H54 (cell line): ENCODE data around the gene SEMA5A.
A peak's percentile ranks its signal among the peaks of the same experiment; 100 is the strongest.

Source experiments
- DNase-seq: peaks from one replicate; pipeline ENCODE4 v3.0.0; 2011; ENCODE audit warnings: low spot score, mixed read lengths; ENCODE audit not compliant: insufficient read length
- FAIRE-seq: peaks from 3 replicates; lab custom pipeline; 2011; peaks lifted over from hg19 to GRCh38; lab: Jason Lieb, UNC
- POLR2A ChIP-seq: IDR thresholded peaks from 2 replicates; pipeline ENCODE4 v1.6.1; 2011; ENCODE audit warnings: low read depth, mild to moderate bottlenecking, low read length

The SEMA5A gene

DNA sequence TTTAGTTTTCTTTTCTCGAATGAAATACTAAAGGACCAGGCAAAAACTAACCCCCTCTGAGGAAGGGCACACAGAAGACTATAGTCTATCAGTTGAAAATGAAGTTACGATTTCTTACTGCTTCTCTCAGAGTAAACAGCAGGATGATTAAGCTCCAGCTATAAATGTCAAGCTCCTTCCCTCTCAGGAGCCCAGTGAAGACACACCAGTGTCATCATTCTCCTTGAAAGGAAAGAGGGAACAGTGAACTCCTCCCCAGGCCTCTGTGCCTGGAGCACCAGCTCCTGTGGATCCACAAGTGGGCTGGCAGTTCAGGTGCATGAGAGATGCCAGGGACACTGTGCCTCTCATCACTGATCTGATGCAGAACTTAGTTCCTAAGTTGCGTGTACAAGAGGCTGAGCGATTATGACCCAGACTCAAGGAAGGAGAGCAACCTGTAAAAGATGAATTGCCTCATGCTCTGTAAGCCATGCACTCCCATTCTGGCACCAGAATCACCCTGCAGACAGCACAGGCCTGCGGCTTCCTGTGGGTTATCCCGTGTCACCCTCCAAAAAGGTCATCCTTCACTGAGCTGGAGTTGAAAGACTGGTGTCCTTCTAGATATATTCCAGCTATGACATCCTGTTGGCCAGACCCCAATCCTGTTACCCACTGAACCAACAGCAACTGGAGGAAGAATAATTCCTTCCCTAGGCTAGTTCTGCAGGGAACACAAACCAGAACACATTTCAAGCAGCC lies 394.0 kb downstream of the SEMA5A start:
- no peak for FAIRE-seq
- TF ChIP-seq POLR2A, result no peak
- DNase-seq, result no peak

DNA sequence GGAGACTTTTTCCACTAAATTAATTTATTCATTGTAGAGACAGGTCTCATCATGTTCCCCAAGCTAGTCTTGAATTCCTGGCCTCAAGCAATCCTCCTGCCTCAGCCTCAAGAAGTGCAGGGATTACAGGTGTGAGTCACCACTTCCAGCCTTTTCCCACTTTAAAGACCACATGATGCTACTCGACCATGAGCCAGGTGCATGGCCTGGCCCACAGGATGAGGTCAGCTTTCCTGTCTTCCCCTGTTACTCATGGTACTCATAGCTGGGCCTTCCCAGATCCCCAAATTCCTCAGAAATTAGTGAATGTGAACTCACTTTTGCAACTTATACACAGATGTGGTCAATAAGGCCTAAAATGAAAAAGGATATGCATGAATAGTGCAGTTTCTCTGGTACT lies 395.9 kb downstream of the SEMA5A start:
- no peak for TF ChIP-seq POLR2A
- DNase-seq (peak; percentile 13), FAIRE-seq (peak; percentile 85)

DNA sequence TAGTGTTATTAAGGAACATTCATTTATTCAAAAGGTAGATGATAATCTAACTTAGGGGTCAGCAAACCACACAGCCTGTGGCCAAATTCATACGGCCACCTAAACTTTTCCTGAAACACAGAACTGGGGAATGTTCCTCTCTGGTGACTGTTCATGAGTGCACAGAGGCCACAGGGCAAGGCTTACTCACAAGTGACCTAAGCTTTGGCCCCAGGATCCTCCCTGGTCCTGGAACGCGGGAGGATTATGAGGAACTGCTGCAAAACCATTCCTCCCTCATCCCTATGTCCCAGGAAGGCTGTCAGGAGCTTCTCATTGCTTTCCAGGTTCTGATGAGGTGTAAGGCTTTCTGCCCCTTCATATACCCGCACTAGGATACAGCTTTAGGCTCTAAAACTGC lies 397.6 kb downstream of the SEMA5A start:
- DNase-seq, result peak; percentile 23
- peak; percentile 33 for FAIRE-seq
- no peak for TF ChIP-seq POLR2A

DNA sequence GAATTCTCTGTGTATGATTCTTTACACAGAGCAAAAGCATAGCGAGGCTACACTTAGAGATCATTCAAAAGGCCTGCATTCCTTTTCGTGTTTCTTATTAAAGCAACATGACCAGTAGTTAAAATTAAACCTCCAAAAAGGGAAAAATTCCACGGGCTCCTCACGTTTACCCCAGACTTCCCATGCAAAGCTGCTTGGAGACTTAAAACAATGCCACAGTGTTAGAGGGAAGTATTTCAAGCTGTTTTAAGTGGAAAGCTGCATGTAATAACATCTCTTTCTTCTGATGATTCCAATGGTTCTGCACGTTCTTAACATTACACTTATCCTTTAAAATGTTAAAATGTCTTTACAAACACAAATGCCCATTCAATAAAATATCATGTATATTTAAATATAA lies 405.2 kb downstream of the SEMA5A start:
- DNase-seq (no peak), FAIRE-seq (no peak)
- no peak for TF ChIP-seq POLR2A

DNA sequence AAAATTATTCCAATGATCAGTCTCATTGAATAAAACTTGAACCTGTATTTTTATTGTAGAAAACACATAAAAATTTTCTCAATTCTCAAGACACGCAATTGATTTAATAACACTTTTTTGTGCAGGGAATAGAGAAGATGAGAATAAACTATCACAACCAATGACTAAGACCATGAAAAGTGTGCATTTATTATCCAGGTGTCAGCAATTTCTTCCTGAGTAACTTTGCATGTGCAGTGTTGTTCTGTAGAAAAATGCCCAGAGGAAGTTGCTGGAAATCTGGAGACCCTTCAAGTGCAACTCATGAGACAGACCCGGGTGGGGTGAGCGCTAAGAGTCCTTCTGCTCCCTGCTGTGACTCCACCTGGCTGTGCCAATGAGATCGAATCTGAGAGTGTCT lies 405.7 kb downstream of the SEMA5A start:
- no peak for DNase-seq
- no peak for FAIRE-seq
- TF ChIP-seq POLR2A, result no peak

DNA sequence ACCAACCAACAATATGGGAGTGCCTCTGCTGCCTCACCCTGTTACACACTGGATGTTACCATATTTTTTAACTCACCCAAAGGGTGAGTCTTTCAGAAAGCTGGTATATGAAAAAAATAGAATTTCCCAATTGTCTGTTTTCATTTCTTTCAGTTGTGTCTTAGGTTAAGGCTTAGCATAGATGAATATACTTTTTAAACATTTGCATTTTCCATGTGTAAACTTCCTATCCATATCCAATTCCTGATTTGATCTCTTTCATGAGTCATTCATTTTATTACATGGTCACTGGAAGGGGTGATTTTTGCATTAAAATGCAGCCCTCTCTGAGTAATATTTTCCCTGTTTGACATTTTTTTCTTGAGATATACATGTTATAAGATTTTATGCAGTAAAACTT lies 406.5 kb downstream of the SEMA5A start:
- FAIRE-seq (no peak), DNase-seq (no peak)
- no peak for TF ChIP-seq POLR2A

DNA sequence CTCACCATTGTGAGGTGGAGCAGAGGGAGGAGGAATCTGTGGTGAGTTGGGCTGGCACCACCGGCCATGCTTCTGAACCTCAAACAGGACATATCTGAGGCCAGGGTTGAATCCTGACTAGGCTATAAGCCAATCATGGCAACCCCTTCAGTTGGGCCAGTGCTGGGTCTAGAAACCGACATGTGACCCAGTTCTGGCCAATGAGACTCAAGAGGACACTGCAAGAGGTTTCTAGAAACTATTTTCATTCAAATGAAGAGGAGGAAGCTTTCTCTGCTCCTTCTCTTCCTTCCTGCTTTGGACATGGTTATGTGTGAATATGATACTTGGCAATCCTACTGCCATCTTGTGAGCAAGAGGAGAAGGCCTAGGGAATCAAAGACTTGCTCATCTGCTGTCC lies 417.7 kb downstream of the SEMA5A start:
- FAIRE-seq (no peak), DNase-seq (no peak)
- no peak for TF ChIP-seq POLR2A

DNA sequence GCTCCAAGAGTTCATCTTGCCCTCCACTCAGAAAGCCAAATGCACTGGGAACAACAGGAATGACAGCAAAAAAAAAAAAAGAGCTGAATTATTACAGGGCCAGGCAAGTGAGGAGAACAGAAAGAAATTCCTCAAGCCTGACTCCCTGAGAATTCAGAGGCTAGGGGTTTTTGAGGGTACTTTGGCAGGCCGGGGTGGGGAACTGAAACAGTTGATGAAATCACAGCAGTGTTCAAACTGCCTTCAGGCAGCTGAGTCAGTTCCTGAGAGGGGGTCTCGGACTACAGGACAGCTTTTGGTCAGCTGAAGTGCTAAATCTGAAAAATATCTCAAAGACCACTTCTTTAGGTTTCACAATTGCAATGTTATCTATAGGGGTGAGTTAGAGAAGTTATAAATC lies 419.4 kb downstream of the SEMA5A start:
- no peak for TF ChIP-seq POLR2A
- DNase-seq (no peak), FAIRE-seq (no peak)

DNA sequence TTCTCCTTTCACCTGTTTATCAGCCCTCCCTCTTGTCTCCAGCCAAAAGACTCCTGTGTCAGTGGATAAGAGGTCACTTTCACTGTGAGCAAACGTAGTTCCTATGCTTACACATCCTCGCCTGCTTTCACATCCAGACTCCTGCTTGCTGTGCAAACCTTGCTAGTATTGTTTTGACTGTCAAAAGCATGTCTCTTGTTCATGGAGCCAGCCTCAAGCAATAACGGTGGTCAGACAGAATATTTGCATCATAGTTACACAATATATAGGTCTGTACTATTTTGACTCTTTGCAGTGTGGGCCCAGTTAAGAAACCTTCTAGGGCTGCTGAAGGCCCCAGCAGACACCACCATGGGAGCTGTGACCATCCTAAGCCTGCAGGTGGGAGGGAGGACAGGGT lies 420.0 kb downstream of the SEMA5A start:
- TF ChIP-seq POLR2A, result no peak
- FAIRE-seq, result no peak
- DNase-seq, result no peak

DNA sequence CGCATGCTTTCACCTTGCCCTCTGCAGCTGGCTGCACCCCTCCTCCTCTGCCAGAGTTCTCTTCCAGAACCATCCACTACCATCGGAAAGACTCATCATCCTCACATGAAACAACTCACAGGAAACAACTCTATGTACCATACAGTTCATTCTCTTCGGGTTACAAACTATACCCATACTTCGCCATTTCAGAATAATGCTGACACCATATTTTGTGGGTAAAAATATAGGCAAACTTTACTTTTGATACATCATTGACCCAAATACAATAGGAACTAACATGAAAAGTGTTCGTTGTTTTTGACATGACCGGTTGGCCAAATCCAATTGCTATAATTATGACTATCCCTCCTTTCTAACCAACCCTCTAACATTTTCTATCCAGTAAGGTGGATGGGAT lies 421.0 kb downstream of the SEMA5A start:
- DNase-seq (no peak), FAIRE-seq (no peak)
- TF ChIP-seq POLR2A, result no peak

DNA sequence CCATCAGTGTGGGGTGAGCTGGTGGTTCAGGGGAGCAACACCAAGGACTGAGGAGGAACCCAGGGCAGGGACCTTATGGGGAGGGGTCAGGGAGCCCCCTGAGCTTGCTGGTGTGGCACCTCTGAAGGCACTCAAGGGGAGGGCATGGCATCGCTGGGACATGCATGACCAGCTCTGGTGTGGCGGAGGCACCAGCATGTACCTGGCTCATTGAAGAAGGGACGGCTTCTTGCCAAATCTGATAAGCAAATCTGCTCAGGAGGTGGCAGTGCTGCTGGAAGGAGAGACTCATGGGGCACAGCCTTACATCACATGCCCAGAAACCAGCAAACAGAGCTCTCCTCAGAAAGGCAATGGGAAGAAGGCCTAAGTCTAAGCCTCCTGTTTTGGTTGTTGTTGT lies 421.8 kb downstream of the SEMA5A start:
- no peak for TF ChIP-seq POLR2A
- FAIRE-seq (no peak), DNase-seq (no peak)

DNA sequence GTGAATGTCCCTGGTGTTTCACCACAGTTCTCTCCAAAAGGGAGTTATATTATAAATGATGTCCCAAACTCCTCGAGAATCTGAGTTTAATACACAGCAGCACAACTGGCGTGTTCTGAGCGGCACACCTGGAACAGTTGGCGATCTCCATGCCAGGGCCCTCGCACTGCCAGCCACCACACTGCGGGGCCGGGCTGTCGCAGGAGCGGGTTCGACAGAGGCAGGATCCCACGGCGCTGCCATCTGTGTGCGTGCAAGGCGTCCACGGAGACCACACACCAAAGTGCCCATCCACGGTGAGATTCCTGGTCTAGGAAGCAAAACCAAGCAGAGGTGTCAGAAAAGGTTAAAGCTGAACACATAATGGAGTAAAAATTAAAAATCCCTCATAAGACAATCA lies 423.3 kb downstream of the SEMA5A start:
- TF ChIP-seq POLR2A, result no peak
- DNase-seq (no peak), FAIRE-seq (no peak)

DNA sequence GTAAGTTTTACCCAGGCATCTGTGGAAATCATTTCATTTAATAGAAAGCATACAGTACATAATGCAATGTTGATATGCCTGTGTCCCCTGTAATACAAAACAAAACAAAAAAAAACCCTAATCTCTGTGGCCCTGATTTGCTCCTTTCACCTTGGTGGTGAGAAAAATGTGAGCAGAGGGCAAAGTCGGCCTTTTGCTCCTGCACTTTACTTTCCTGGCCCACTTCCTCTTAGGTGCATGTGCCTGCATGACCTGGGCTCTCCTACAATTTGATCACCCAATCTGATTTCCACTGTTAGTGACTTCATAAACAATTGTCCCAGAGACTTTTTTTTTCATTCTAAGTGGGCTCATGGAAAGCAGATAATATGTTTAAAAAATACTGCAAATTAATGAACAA lies 424.3 kb downstream of the SEMA5A start:
- TF ChIP-seq POLR2A, result no peak
- DNase-seq, result no peak
- no peak for FAIRE-seq

DNA sequence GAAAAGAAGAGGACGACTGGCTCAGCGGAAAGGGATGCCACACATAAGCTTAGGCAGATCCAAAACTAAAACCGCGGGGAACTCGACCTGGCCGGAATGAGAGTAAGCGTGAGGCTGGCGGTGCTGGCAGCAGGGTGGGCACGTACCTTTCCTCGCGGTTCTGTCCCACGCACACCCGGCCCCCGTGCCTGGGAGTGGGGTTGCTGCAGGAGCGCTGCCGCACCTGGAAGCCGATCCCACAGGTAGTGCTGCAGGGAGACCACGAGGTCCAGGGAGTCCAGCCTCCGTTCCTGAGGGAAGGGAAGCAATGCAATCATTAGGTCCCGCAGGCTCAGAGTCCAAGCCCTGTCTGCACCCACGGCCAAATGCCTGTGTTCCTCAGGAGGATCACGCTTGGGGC lies 427.0 kb downstream of the SEMA5A start:
- no peak for TF ChIP-seq POLR2A
- DNase-seq (no peak), FAIRE-seq (no peak)

DNA sequence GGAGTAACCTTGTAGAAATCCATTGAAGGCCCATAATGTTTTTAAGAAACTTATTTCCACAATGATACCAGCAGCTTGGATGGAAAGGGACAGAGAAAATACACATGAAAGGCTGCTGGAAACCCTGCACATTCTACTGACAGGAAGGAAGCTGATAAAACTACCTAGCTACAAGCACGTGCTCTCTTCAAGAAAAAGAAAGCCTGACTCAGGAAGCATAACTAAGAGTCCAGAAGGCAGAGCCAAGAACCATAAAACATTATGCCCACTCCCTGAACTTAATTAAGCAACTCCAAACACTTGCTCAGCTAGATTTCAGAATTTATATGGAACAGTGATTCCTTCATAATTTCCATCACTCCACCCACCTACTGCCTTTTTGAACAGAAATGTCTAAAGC lies 430.8 kb downstream of the SEMA5A start:
- DNase-seq (no peak), FAIRE-seq (no peak)
- TF ChIP-seq POLR2A, result no peak

DNA sequence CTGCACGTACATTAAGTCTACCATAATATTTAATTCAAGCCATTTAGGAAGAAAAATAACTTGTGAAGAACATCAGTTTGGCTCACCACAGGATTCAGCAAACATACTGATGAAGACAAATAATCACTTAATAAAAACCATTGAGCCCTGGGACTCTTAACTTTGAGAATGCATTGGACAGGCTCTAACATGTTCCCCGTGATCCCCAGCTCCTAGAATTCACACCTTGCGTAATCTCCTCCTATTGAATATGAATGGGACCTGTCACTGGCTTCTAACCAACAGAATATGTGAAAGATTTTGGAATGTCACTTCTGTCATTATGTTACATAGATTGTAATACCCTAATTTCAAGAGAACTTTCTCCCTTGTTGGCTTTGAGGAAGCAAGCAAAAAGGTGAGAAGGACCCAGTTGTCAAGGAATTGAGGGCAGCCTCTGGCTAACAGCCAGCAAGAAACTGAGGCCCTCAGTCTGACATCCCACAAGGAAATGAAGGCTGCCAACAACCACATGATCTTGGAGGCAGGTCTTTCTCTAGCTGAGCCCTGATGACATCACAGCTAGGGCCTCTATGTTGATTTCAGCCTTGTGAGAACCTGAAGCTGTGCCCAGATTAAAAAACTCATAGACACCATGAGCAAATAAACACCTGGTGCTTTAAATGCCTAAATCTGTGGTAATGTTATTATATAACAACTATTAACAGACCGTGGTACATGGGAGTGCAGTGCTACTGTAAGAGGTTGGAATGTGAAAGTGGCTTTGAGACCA lies 433.2 kb downstream of the SEMA5A start:
- DNase-seq (no peak), FAIRE-seq (no peak)
- no peak for TF ChIP-seq POLR2A
